ENCODE measurements around the gene TTC39A.

GRCh38 chr1:51289676-51290488, 40.5 kb downstream of the TTC39A start:
- TF ChIP-seq, protein P1, sequence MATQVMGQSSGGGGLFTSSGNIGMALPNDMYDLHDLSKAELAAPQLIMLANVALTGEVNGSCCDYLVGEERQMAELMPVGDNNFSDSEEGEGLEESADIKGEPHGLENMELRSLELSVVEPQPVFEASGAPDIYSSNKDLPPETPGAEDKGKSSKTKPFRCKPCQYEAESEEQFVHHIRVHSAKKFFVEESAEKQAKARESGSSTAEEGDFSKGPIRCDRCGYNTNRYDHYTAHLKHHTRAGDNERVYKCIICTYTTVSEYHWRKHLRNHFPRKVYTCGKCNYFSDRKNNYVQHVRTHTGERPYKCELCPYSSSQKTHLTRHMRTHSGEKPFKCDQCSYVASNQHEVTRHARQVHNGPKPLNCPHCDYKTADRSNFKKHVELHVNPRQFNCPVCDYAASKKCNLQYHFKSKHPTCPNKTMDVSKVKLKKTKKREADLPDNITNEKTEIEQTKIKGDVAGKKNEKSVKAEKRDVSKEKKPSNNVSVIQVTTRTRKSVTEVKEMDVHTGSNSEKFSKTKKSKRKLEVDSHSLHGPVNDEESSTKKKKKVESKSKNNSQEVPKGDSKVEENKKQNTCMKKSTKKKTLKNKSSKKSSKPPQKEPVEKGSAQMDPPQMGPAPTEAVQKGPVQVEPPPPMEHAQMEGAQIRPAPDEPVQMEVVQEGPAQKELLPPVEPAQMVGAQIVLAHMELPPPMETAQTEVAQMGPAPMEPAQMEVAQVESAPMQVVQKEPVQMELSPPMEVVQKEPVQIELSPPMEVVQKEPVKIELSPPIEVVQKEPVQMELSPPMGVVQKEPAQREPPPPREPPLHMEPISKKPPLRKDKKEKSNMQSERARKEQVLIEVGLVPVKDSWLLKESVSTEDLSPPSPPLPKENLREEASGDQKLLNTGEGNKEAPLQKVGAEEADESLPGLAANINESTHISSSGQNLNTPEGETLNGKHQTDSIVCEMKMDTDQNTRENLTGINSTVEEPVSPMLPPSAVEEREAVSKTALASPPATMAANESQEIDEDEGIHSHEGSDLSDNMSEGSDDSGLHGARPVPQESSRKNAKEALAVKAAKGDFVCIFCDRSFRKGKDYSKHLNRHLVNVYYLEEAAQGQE (IDR thresholded peaks at IDR 0.05; ENCODE audit: insufficient read depth in 1 of 2, low read depth in 2 of 2, low read length in 2 of 2), result no peak
- TF ChIP-seq POLR2AphosphoS5 (IDR thresholded peaks at IDR 0.05; ENCODE audit: low read depth, low read length) (no peak), FOXP2 (optimal IDR thresholded peaks at IDR 0.05; ENCODE audit: borderline replicate concordance, extremely low read depth, extremely low read length, insufficient read depth) (no peak), TAF1 (IDR thresholded peaks at IDR 0.05; ENCODE audit: borderline replicate concordance, insufficient read depth, low read length) (no peak), SIN3A (IDR thresholded peaks at IDR 0.05; ENCODE audit: borderline replicate concordance, insufficient read depth, low read length) (no peak)

Data from PFSK-1 (cell line).